Activated CD8-positive, alpha-beta memory T cell treated with anti-CD3 and anti-CD28 coated beads for 36 hours (primary cell): ENCODE data around the gene CDK5R1. TPM values are rescaled to one million over a fixed set of nuclear protein-coding genes. Genes with fewer than 3 reads are reported as not detected.

Experiments used
- CTCF ChIA-PET: fragments of 350-600 bp; sonication (Branson Sonifier 250); formaldehyde crosslinking; loops from one replicate; lab custom pipeline; 2021; ENCODE audit warnings: antibody characterized with exemption; lab: Charles Lee
- POLR2A ChIA-PET: fragments of 350-600 bp; sonication (Branson Sonifier 250); formaldehyde crosslinking; loops from one replicate; lab custom pipeline; 2021; ENCODE audit warnings: antibody characterized with exemption; lab: Charles Lee
- total RNA-seq, 2 experiments: library from RNA; stranded (reverse); gene quantifications; one replicate each; pipeline ENCODE4 v1.2.3, GENCODE V29; 2021

CDK5R1 gene
- total RNA-seq, 2 experiments from 2014 or later, result 9.8 to 10.1 TPM

- POLR2A ChIA-PET, result interaction anchor here (0.6 to 1.4 kb wide), 2 partner anchors 17 to 294 kb away, joined by 3 read pairs; no protein-coding TSS in a partner anchor
- CTCF ChIA-PET, result interaction anchor here (0.7 to 5.6 kb wide), 23 partner anchors 9 to 321 kb away, joined by 3 to 33 read pairs (median 4); partner anchors contain the start of genes CDK5R1 and PSMD11
These were observed 24.8 kb upstream of the CDK5R1 start for GRCh38 chr17:32461853-32462617.

- CTCF ChIA-PET, result interaction anchor here (1.3 to 5.6 kb wide), 4 partner anchors 13 to 54 kb away, joined by 4 to 33 read pairs (median 10); partner anchors contain the start of genes CDK5R1 and PSMD11
- POLR2A ChIA-PET, result interaction anchor here (0.8 kb wide), 1 partner anchor 8 kb away, joined by 7 read pairs; no protein-coding TSS in a partner anchor
These were observed 23.5 kb upstream of the CDK5R1 start for GRCh38 chr17:32463304-32463703.

GRCh38 chr17:32464374-32464773, 22.4 kb upstream of the CDK5R1 start:
- ChIA-PET CTCF (interaction anchor here (3.9 to 5.6 kb wide), 2 partner anchors 20 to 23 kb away, joined by 12 to 33 read pairs; partner anchors contain the start of genes CDK5R1 and PSMD11), POLR2A (no interaction called here)

- POLR2A ChIA-PET, result interaction anchor here (0.6 kb wide), 1 partner anchor 24 kb away, joined by 3 read pairs; the partner anchor contains the start of gene PSMD11
- CTCF ChIA-PET, result no interaction called here
These were observed 18.8 kb upstream of the CDK5R1 start for GRCh38 chr17:32467949-32468348.

GRCh38 chr17:32470405-32471167, 16.2 kb upstream of the CDK5R1 start:
- POLR2A ChIA-PET, result no interaction called here
- CTCF ChIA-PET, result interaction anchor here (1.7 kb wide), 1 partner anchor 9 kb away, joined by 5 read pairs; no protein-coding TSS in a partner anchor

- ChIA-PET CTCF (interaction anchor here (1.7 kb wide), 1 partner anchor 10 kb away, joined by 5 read pairs; no protein-coding TSS in a partner anchor), POLR2A (interaction anchor here (0.7 kb wide), 1 partner anchor 8 kb away, joined by 7 read pairs; no protein-coding TSS in a partner anchor)
These were observed 15.1 kb upstream of the CDK5R1 start for GRCh38 chr17:32471652-32472051.

- ChIA-PET CTCF (interaction anchor here (1.5 kb wide), 1 partner anchor 13 kb away, joined by 8 read pairs; no protein-coding TSS in a partner anchor), POLR2A (interaction anchor here (0.7 kb wide), 1 partner anchor 124 kb away, joined by 6 read pairs; no protein-coding TSS in a partner anchor)
These were observed 11.5 kb upstream of the CDK5R1 start for GRCh38 chr17:32475258-32475657.

- ChIA-PET CTCF (no interaction called here), POLR2A (no interaction called here)
These were observed 9.6 kb upstream of the CDK5R1 start for GRCh38 chr17:32477220-32477619.

- POLR2A ChIA-PET, result no interaction called here
- CTCF ChIA-PET, result interaction anchor here (0.9 kb wide), 2 partner anchors 17 kb away, joined by 3 to 4 read pairs; no protein-coding TSS in a partner anchor
These were observed 7.6 kb upstream of the CDK5R1 start for GRCh38 chr17:32479074-32479617.

- ChIA-PET POLR2A (interaction anchor here (0.5 kb wide), 1 partner anchor 29 kb away, joined by 3 read pairs; no protein-coding TSS in a partner anchor), CTCF (interaction anchor here (1.1 kb wide), 1 partner anchor 8 kb away, joined by 3 read pairs; no protein-coding TSS in a partner anchor)
These were observed 5.6 kb upstream of the CDK5R1 start for GRCh38 chr17:32481193-32481592.

- ChIA-PET CTCF (interaction anchor here (0.6 to 1.2 kb wide), 3 partner anchors 28 to 272 kb away, joined by 3 to 4 read pairs (median 3); no protein-coding TSS in a partner anchor), POLR2A (no interaction called here)
These were observed 4.0 kb upstream of the CDK5R1 start for GRCh38 chr17:32482568-32483320.

GRCh38 chr17:32483451-32484019, 3.3 kb upstream of the CDK5R1 start:
- CTCF ChIA-PET, result interaction anchor here (0.7 to 1.9 kb wide), 5 partner anchors 22 to 40 kb away, joined by 3 to 7 read pairs (median 3); partner anchors contain the start of gene PSMD11
- POLR2A ChIA-PET, result no interaction called here

- ChIA-PET CTCF (interaction anchor here (0.7 to 1.9 kb wide), 5 partner anchors 22 to 40 kb away, joined by 3 to 7 read pairs (median 3); partner anchors contain the start of gene PSMD11), POLR2A (no interaction called here)
These were observed 2.7 kb upstream of the CDK5R1 start for GRCh38 chr17:32484041-32484461.

GRCh38 chr17:32484628-32485027, 2.2 kb upstream of the CDK5R1 start:
- POLR2A ChIA-PET, result no interaction called here
- CTCF ChIA-PET, result interaction anchor here (0.7 to 1.9 kb wide), 4 partner anchors 23 to 40 kb away, joined by 3 to 7 read pairs (median 4); partner anchors contain the start of gene PSMD11

- ChIA-PET CTCF (interaction anchor here (0.7 to 1.9 kb wide), 3 partner anchors 39 to 76 kb away, joined by 3 to 7 read pairs (median 6); partner anchors contain the start of gene PSMD11), POLR2A (interaction anchor here (0.5 kb wide), 1 partner anchor 131 kb away, joined by 3 read pairs; no protein-coding TSS in a partner anchor)
These were observed 1.3 kb upstream of the CDK5R1 start for GRCh38 chr17:32485261-32486110.

GRCh38 chr17:32486111-32486700, 587 bp upstream of the CDK5R1 start:
- ChIA-PET CTCF (interaction anchor here (0.7 to 2.6 kb wide), 5 partner anchors 15 to 112 kb away, joined by 3 to 12 read pairs (median 5); partner anchors contain the start of gene PSMD11), POLR2A (interaction anchor here (0.5 to 2.0 kb wide), 3 partner anchors 33 to 130 kb away, joined by 3 to 9 read pairs (median 4); no protein-coding TSS in a partner anchor)
